Lower leg skin (tissue), 3 donors: ENCODE results near the gene TADA2A.

Experiments used
- CTCF ChIP-seq, 3 donors: fragments of 450-650 bp; IDR thresholded peaks; one replicate each; pipeline ENCODE4 v1.5.1; 2016; ENCODE audit warnings: antibody characterized with exemption in 3 of 3, mild to moderate bottlenecking in 3 of 3, moderate library complexity in 2 of 3
- POLR2A ChIP-seq, 2 donors: fragments of 450-650 bp; IDR thresholded peaks; one replicate each; pipeline ENCODE4 v1.6.1; 2016 to 2017; ENCODE audit warnings: antibody characterized with exemption in 2 of 2, mild to moderate bottlenecking in 1 of 2, moderate library complexity in 1 of 2

GRCh38 chr17:37503148-37503547 lies 96.5 kb downstream of the TADA2A start:
- TF ChIP-seq CTCF (IDR thresholded peaks at IDR 0.05) (no peak), POLR2A (IDR thresholded peaks at IDR 0.05) (no peak)
